DND-41 (cell line): ENCODE data around the gene ASB1.

ENCODE experiments used
- ATAC-seq: fragments of 200-7000 bp; cut with Tn5 transposase; 3 replicates; pipeline ENCODE4 v1.9.1; 2021; ENCODE audit warnings: low read depth; ENCODE audit not compliant: insufficient read depth
- DNase-seq: peaks from one replicate; pipeline ENCODE4 v3.0.0-alpha.2; 2020
- H2AFZ ChIP-seq: 2 replicates; pipeline ENCODE4 v1.6.0; 2012; ENCODE audit warnings: low read depth, low read length
- H3K27ac ChIP-seq: 2 replicates; pipeline ENCODE4 v1.5.1; 2012; ENCODE audit warnings: low read length, inconsistent platforms
- H3K27me3 ChIP-seq: fragments of 200-600 bp; sonication (generic); 2 replicates; pipeline ENCODE4 v1.6.0; 2012; ENCODE audit warnings: low read length, mild to moderate bottlenecking, inconsistent platforms; ENCODE audit not compliant: insufficient read depth, poor library complexity
- H3K36me3 ChIP-seq: 2 replicates; pipeline ENCODE4 v1.5.1; 2012; ENCODE audit warnings: low read length, inconsistent platforms; ENCODE audit not compliant: insufficient read depth
- H3K4me1 ChIP-seq: 2 replicates; pipeline ENCODE4 v1.5.1; 2012; ENCODE audit warnings: mild to moderate bottlenecking, low read length; ENCODE audit not compliant: insufficient read depth
- H3K4me2 ChIP-seq: 2 replicates; pipeline ENCODE4 v1.6.0; 2012; ENCODE audit warnings: mild to moderate bottlenecking, moderate library complexity, low read length, inconsistent platforms; ENCODE audit not compliant: insufficient read depth
- H3K4me3 ChIP-seq, 2 experiments: fragments of 200-600 bp in 1 of 2; shearing (Covaris generic) in 1 of 2; 2 replicates each; pipeline ENCODE4 v1.5.1; 2012 to 2016; ENCODE audit warnings: inconsistent platforms in 2 of 2, low read length in 2 of 2, mild to moderate bottlenecking in 2 of 2, low read depth in 1 of 2, moderate library complexity in 1 of 2
- H3K79me2 ChIP-seq: 2 replicates; pipeline ENCODE4 v1.6.0; 2012; ENCODE audit warnings: low read length, inconsistent platforms; ENCODE audit not compliant: insufficient read depth
- H3K9ac ChIP-seq: 2 replicates; pipeline ENCODE4 v1.6.0; 2012; ENCODE audit warnings: low read depth, mild to moderate bottlenecking, inconsistent platforms, low read length, moderate library complexity
- H3K9me3 ChIP-seq: 2 replicates; pipeline ENCODE4 v1.5.1; 2012; ENCODE audit warnings: low read length, moderate library complexity, mild to moderate bottlenecking, inconsistent platforms; ENCODE audit not compliant: insufficient read depth, severe bottlenecking
- H4K20me1 ChIP-seq: 2 replicates; pipeline ENCODE4 v1.6.0; 2012; ENCODE audit warnings: low read length; ENCODE audit not compliant: insufficient read depth
- EZH2 ChIP-seq: IDR thresholded peaks from 3 replicates; pipeline ENCODE4 v1.6.1; 2012; ENCODE audit warnings: borderline replicate concordance, low read depth, mild to moderate bottlenecking, moderate library complexity, low read length, inconsistent platforms; ENCODE audit not compliant: severe bottlenecking
- TF ChIP-seq, protein P1 (sequence below): IDR thresholded peaks from 2 replicates; pipeline ENCODE4 v1.5.1; 2012; ENCODE audit warnings: borderline replicate concordance, low read length, moderate library complexity, mild to moderate bottlenecking; ENCODE audit not compliant: poor library complexity, severe bottlenecking; ENCODE audit errors: extremely low read depth

ASB1 gene

DNA sequence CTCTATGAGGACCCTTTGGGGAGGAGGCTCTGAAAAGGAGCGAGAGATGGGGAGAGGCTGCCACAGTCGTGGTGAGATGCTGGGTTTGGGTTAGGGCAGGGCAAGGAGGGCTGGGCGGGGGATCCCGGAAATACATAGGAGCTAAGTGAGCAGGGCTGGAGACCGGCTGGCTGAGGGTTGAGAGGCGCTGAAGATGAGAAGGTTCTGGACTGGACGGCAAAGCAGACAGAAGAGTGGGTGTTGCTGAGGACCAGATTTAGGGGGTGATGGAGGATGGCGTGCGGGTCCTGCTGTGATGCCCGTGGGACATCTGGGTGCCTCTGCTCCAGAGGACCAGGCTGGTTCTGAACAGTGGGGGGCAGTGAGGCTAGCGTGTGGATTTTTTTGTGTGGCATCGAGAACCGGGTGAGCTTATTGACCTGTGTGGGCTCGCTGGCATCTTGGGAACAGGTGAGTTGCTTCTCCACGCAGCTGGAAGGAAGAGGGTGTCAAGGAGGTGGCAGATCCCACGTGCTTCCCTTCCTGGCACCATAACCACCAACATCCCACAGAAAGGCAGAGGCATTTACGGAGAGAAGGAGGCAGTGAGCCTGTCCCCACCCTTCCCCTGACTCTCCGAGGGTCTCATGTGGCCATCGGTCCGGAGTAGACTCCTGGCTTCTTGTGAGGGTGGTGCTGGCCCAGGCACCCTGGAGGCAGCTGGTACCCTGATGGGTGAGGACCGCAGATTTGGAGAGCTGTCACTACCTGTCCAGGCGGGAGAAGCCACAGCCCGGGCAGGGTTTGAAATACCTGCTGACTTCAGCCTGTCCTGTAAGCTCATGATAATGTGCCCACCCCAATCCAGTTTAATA is 70.3 kb downstream of the ASB1 start:
- no peaks in the 10 kb centered on the region for H3K9me3 ChIP-seq
- H3K4me2 ChIP-seq, result no peak overlapping the region
- no peak overlapping the region for H3K4me3 ChIP-seq
- no peak for TF ChIP-seq EZH2
- TF ChIP-seq, protein P1, sequence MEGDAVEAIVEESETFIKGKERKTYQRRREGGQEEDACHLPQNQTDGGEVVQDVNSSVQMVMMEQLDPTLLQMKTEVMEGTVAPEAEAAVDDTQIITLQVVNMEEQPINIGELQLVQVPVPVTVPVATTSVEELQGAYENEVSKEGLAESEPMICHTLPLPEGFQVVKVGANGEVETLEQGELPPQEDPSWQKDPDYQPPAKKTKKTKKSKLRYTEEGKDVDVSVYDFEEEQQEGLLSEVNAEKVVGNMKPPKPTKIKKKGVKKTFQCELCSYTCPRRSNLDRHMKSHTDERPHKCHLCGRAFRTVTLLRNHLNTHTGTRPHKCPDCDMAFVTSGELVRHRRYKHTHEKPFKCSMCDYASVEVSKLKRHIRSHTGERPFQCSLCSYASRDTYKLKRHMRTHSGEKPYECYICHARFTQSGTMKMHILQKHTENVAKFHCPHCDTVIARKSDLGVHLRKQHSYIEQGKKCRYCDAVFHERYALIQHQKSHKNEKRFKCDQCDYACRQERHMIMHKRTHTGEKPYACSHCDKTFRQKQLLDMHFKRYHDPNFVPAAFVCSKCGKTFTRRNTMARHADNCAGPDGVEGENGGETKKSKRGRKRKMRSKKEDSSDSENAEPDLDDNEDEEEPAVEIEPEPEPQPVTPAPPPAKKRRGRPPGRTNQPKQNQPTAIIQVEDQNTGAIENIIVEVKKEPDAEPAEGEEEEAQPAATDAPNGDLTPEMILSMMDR, result no peak
- no peak overlapping the region for H3K27ac ChIP-seq
- peaks cover 6% of the 10 kb centered on the region for H3K27me3 ChIP-seq
- H4K20me1 ChIP-seq, result no peaks in the 10 kb centered on the region; the same call in 1 of the 2 replicates
- no peaks in the 10 kb centered on the region for H3K4me1 ChIP-seq
- ATAC-seq (no peak), DNase-seq (no peak)
- no peaks in the 10 kb centered on the region for H3K36me3 ChIP-seq
- no peaks in the 10 kb centered on the region for H3K79me2 ChIP-seq
- H3K9ac ChIP-seq, result no peak overlapping the region
- no peak overlapping the region for H2AFZ ChIP-seq

DNA sequence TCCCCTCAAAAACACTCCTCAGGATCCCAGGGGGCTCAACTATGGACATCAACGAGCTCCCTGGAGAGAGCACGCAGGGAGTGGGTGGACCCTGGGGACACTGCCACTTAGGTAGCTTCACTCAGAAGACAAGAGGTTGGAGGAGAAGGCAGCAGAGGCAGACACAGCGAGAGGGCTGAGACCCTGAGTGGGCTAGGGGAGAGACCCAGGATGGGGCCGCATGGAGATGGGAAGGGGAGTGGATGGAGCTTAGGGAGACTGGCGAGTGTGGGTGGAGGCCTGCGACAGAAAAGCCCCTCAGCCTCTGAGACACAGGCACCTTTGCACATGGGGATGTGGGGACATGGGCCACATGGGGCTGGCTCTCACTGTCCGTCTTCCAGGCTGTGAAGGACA is 70.9 kb downstream of the ASB1 start:
- no peak overlapping the region for H3K27ac ChIP-seq
- H4K20me1 ChIP-seq, result no peaks in the 10 kb centered on the region; the same call in 1 of the 2 replicates
- H3K27me3 ChIP-seq, result peaks cover 5% of the 10 kb centered on the region
- H3K36me3 ChIP-seq, result no peaks in the 10 kb centered on the region
- TF ChIP-seq EZH2, result no peak
- TF ChIP-seq, protein P1, result no peak
- no peak overlapping the region for H2AFZ ChIP-seq
- H3K4me3 ChIP-seq, result no peak overlapping the region
- H3K4me2 ChIP-seq, result no peak overlapping the region
- no peak for ATAC-seq
- H3K79me2 ChIP-seq, result no peaks in the 10 kb centered on the region
- no peaks in the 10 kb centered on the region for H3K9me3 ChIP-seq
- H3K9ac ChIP-seq, result no peak overlapping the region
- no peaks in the 10 kb centered on the region for H3K4me1 ChIP-seq
- no peak for DNase-seq

DNA sequence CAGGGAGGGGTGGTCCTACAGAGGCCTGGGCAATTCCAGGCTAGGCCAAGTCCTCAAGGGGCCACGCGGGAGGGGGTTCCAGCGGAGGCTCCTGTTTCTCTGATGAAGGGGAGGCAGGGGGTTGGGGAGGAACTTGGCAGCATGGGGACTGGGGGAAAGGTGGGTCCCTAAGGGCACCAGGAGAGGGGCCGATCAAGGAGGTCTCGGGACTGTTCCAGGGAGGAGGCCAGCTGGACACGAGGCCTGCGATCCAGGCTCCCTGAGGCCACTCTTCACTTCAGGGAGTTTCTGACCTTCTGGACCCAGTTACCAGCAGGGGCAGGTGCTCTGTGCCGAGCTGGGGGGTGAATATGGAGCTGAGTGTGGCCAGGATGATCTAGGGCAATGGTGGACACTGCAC is 71.5 kb downstream of the ASB1 start:
- Histone ChIP-seq H3K4me2 (no peak overlapping the region), H3K27ac (no peak overlapping the region)

More for the DNA sequence above, 71.5 kb downstream of the ASB1 start:
- Histone ChIP-seq H3K9me3 (no peaks in the 10 kb centered on the region), H3K27me3 (peaks cover 2% of the 10 kb centered on the region), H2AFZ (no peak overlapping the region), H3K79me2 (no peaks in the 10 kb centered on the region), H4K20me1 (no peaks in the 10 kb centered on the region; the same call in 1 of the 2 replicates), H3K36me3 (no peaks in the 10 kb centered on the region), H3K9ac (no peak overlapping the region), H3K4me1 (no peaks in the 10 kb centered on the region), H3K4me3 (no peak overlapping the region)
- TF ChIP-seq, protein P1, result no peak
- no peak for TF ChIP-seq EZH2
- ATAC-seq (no peak), DNase-seq (no peak)
